Dermis microvascular lymphatic vessel endothelial cell (primary cell): ENCODE data around the gene VMO1. TPM values are rescaled to one million over a fixed set of nuclear protein-coding genes. Genes with fewer than 3 reads are reported as not detected.
A peak's percentile ranks its signal among the peaks of the same experiment; 100 is the strongest.
"Not testable (repeated sequence)": the region's sequence is repeated elsewhere in the genome, so short reads cannot be mapped to it uniquely, and the experiment has no call there.

ENCODE experiments used
- DNase-seq, 2 donors: peaks; one replicate each; pipeline versions ENCODE4 v3.0.0 to v3.0.0-alpha.2; 2010; ENCODE audit warnings: low read depth in 2 of 2
- total RNA-seq: library from RNA; depleted of rRNA; stranded (reverse); fragments of >200 nt; gene quantifications from 2 replicates; pipeline ENCODE4 v1.2.1, GENCODE V29; 2014

The VMO1 gene
- 0.38 and 0.39 TPM in 2 replicates for total RNA-seq

GRCh38 chr17:4786106-4786511 is at the start of gene VMO1:
VMO1 (minus strand) TSS chr17:4786364; CDS start chr17:4786352, 12 bp downstream.
- DNase-seq = peak in 1 of 2 donors; percentile 24

GRCh38 chr17:4834681-4835020 is 48.5 kb upstream of the VMO1 start:
- no peak for DNase-seq

GRCh38 chr17:4833941-4834680 is 47.9 kb upstream of the VMO1 start:
- peak; percentile 24 to 53 for DNase-seq

GRCh38 chr17:4833178-4833940 is 47.2 kb upstream of the VMO1 start, which contains the start of gene MINK1:
MINK1 (plus strand) TSS chr17:4833340; CDS start chr17:4833584, 244 bp downstream.
- peak; percentile 88 to 94 for DNase-seq

GRCh38 chr17:4832829-4833177 is 46.6 kb upstream of the VMO1 start:
- DNase-seq = not testable (repeated sequence)

- DNase-seq = no peak
Observed at GRCh38 chr17:4827399-4827798, 41.2 kb upstream of the VMO1 start.

GRCh38 chr17:4823373-4824089 is 37.4 kb upstream of the VMO1 start:
- no peak for DNase-seq

- no peak for DNase-seq
Observed at GRCh38 chr17:4822835-4823234, 36.7 kb upstream of the VMO1 start.

- no peak for DNase-seq
Observed at GRCh38 chr17:4818276-4818675, 32.1 kb upstream of the VMO1 start.

GRCh38 chr17:4816826-4817225 is 30.7 kb upstream of the VMO1 start:
- DNase-seq = no peak

GRCh38 chr17:4815043-4815675 is 29.0 kb upstream of the VMO1 start:
- DNase-seq = no peak

GRCh38 chr17:4812690-4813089 is 26.5 kb upstream of the VMO1 start:
- no peak for DNase-seq

- no peak for DNase-seq
Observed at GRCh38 chr17:4811471-4811870, 25.3 kb upstream of the VMO1 start.

GRCh38 chr17:4810696-4811290 is 24.6 kb upstream of the VMO1 start:
- DNase-seq = no peak

- DNase-seq = peak in 1 of 2 donors; percentile 10
Observed at GRCh38 chr17:4808378-4808767, 22.2 kb upstream of the VMO1 start.

- peak in 1 of 2 donors; percentile 7 for DNase-seq
Observed at GRCh38 chr17:4807605-4808377, 21.6 kb upstream of the VMO1 start.

- peak; percentile 31 to 84 for DNase-seq
Observed at GRCh38 chr17:4806777-4807604, 20.8 kb upstream of the VMO1 start, which contains the start of gene PLD2. PLD2 (plus strand) TSS chr17:4807152; CDS start chr17:4807773, 621 bp downstream.

GRCh38 chr17:4806456-4806776 is 20.3 kb upstream of the VMO1 start:
- DNase-seq = peak in 1 of 2 donors; percentile 16

GRCh38 chr17:4802228-4802627 is 16.1 kb upstream of the VMO1 start, which contains the start of gene C17orf114:
C17orf114 (minus strand) TSS chr17:4802328.
- DNase-seq = no peak
